ENCODE data around the gene DBP. TPM values are rescaled to one million over a fixed set of nuclear protein-coding genes. Genes with fewer than 3 reads are reported as not detected.

DBP gene
- total RNA-seq, 6 experiments from 2014 or later, result 1.8 to 11.6 (median 3.3) TPM

DNA sequence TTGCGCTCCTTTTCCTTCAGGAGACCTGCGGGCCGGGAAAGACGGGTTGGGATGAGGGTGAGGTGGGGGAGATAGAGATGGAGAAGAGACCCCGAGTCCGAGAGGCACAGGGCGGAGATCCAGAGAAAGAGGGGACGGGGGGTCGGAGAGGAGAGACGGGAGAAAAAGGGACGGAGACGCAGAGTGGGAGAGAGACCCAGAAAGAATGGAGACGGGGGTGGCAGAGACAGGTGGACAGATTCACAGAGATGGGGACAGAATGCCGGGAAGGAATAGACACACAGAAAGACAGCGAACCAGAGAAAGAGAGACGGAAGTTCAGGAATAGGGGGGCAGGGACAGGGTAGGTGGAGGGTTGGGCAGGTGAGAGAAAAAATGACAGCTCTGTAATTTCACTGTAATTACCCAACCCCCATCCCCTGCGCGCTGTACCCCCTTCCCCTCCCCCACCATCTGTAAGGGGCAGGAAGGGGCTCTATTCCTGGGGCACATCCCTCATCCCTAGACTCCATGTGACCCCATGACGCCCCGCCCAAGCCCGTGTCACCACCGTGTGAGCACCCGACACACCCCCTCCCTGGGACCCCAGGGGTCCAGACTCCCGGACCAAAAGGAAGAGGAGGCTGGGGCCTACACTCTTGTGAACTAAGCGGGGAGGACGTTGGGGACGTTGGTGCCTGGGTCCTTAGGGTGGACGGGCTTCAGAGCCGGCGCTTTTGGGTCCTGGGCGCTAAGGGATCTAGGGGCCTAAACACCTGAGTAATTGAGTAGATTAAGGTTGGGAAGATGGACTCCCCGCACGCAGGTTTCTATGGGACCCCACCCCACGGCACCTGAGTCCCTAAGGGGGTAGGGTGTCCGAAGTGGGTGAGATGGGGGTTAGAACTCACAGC is 967 bp downstream of the DBP start:
- peak overlapping the region; percentile 62 to 74 (median 72) for H3K4me3 ChIP-seq
- H3K27ac ChIP-seq, result peak overlapping the region; percentile 87 to 97 (median 88)
- no peaks in the 10 kb centered on the region for H3K9me3 ChIP-seq
- peak; percentile 52 to 63 (median 61) for DNase-seq
- intact Hi-C loops (cut with DNase I), result no loop called here
- no peak for ATAC-seq
- no peaks in the 10 kb centered on the region for H3K27me3 ChIP-seq
- H3K4me1 ChIP-seq, result peaks cover 0 to 31% (median 16%) of the 10 kb centered on the region in 4 donors
- TF ChIP-seq, protein P1, sequence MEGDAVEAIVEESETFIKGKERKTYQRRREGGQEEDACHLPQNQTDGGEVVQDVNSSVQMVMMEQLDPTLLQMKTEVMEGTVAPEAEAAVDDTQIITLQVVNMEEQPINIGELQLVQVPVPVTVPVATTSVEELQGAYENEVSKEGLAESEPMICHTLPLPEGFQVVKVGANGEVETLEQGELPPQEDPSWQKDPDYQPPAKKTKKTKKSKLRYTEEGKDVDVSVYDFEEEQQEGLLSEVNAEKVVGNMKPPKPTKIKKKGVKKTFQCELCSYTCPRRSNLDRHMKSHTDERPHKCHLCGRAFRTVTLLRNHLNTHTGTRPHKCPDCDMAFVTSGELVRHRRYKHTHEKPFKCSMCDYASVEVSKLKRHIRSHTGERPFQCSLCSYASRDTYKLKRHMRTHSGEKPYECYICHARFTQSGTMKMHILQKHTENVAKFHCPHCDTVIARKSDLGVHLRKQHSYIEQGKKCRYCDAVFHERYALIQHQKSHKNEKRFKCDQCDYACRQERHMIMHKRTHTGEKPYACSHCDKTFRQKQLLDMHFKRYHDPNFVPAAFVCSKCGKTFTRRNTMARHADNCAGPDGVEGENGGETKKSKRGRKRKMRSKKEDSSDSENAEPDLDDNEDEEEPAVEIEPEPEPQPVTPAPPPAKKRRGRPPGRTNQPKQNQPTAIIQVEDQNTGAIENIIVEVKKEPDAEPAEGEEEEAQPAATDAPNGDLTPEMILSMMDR (IDR thresholded peaks at IDR 0.05), result no peak
- TF ChIP-seq POLR2A (IDR thresholded peaks at IDR 0.05), result no peak
- H3K36me3 ChIP-seq, result no peaks in the 10 kb centered on the region
- under 1% methylated on average over 18 of the region's 35 CpGs for whole genome bisulfite sequencing (ENCODE audit: insufficient coverage, low coverage, low lambda C conversion rate, missing lambda C conversion rate)

DNA sequence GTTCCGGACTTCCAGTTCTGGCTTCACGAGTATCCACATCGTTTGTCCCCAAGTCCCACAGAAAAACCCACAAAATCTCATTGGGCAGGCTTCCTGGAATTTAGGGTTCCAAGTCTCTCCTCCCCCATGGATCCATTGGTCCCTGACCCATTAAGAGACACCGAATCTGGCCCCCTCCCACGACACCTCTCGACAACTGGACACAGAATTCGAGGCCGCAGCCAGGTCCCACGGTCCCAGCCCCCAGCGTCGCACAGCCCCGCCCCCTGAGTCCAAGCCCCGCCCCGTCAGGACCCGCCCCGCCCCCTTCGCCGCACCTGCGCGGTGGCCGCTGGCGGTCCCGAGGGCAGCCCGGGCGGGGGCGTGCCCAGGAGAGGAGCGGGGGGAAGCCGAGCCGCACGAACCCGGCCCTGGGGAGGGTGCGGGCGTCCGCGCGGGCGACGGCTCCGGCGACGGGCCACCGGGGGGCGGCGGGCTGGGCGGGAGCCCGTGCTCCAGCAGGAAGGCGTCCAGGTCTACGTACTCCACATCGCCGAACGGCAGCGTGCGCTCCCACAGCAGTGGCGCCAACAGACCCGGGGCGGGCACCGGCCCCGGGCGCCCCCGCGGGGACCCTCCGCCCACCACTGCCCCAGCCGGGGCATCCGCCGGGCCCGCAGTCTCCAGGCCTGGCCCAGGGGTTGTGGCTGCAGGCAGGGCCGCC is 1.8 kb downstream of the DBP start:
- Histone ChIP-seq H3K4me1 (peaks cover 0 to 28% (median 16%) of the 10 kb centered on the region in 4 donors), H3K36me3 (no peaks in the 10 kb centered on the region), H3K4me3 (peak overlapping the region; percentile 62 to 74 (median 72)), H3K27me3 (no peaks in the 10 kb centered on the region), H3K27ac (peak overlapping the region; percentile 87 to 97 (median 88)), H3K9me3 (no peaks in the 10 kb centered on the region)
- intact Hi-C loops (cut with DNase I), result no loop called here
- peak; percentile 38 for TF ChIP-seq POLR2A (IDR thresholded peaks at IDR 0.05)
- TF ChIP-seq, protein P1 (IDR thresholded peaks at IDR 0.05), result no peak
- peak; percentile 82 to 87 (median 84) for DNase-seq
- 2% methylated on average over 13 of the region's 67 CpGs for WGBS (ENCODE audit: insufficient coverage, low coverage, low lambda C conversion rate, missing lambda C conversion rate)
- ATAC-seq, result peak; percentile 46 to 56 (median 52)

DNA sequence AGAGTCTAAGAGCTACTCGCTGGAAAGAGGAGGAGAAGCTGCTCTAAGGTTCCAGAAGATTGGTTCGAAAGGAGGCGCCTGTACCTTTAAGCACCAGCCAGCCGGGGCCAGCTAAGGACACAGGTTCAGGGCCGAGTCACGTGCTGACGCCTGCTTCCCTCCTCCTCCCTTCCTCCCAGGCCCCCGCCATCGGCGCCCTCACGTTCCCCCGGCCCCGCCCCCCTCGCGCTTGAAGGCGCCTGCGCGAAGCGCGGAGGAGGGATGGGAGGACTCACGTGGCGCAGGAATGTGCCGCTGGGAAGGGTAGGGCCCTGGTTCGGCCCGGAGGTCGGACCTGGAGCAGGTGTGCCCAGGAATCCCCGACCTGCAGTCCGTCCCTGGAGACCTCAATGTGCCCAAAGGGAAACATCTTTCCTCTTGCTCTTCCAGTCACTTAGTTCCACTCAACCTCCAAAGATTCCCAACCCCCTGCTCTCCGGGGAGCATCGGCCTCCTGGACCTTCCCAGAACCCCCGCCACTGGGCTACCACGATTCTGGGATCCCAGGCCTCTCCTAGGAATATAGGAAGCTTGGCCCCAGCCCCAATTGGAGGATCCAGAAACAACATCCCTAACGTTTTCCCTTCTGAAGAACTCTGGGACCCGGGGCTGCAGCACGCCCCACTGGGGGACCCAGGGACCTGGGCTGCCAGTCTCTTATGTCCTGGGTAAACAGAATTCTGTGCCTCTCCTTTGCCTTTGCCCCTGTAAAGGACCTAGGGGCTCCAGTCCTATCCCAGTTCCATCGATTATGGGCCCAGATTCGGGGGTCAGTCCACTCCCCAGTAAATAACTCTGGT is 2.5 kb downstream of the DBP start:
- no peaks in the 10 kb centered on the region for H3K36me3 ChIP-seq
- H3K9me3 ChIP-seq, result no peaks in the 10 kb centered on the region
- intact Hi-C loops (cut with DNase I), result no loop called here
- peak; percentile 56 for TF ChIP-seq POLR2A (IDR thresholded peaks at IDR 0.05)
- TF ChIP-seq, protein P1 (IDR thresholded peaks at IDR 0.05), result no peak
- DNase-seq (peak; percentile 96 to 98 (median 98)), ATAC-seq (peak; percentile 54 to 66 (median 55))
- H3K4me3 ChIP-seq, result peak overlapping the region; percentile 1 to 74 (median 72)
- H3K27me3 ChIP-seq, result no peaks in the 10 kb centered on the region
- H3K27ac ChIP-seq, result peak overlapping the region; percentile 81 to 92 (median 88)
- WGBS (ENCODE audit: insufficient coverage, low coverage, low lambda C conversion rate, missing lambda C conversion rate), result 4% methylated on average over 12 of the region's 37 CpGs
- H3K4me1 ChIP-seq, result peaks cover 0 to 28% (median 16%) of the 10 kb centered on the region in 4 donors

DNA sequence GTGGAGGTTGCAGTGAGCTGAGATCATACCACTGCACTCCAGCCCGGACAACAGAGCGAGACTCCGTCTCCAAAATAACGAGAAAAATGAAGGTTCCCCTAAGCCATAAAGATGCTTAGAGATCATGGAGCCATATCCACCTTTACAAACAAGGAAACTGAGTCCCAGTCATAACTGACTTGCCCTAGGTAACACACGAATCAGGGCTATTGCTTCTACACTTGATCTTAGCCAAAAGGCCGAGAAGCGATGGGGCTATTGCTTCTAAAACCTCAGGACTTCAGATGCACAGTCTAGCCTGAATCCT is 3.2 kb downstream of the DBP start:
- ATAC-seq (no peak), DNase-seq (no peak)
- Histone ChIP-seq H3K4me3 (peak overlapping the region in 1 of 3 donors; percentile 74), H3K27me3 (no peaks in the 10 kb centered on the region), H3K4me1 (peaks cover 0 to 28% (median 16%) of the 10 kb centered on the region in 4 donors), H3K27ac (peak overlapping the region; percentile 80 to 88 (median 81)), H3K9me3 (no peaks in the 10 kb centered on the region), H3K36me3 (no peaks in the 10 kb centered on the region)
- TF ChIP-seq, protein P1 (IDR thresholded peaks at IDR 0.05), result no peak
- no peak for TF ChIP-seq POLR2A (IDR thresholded peaks at IDR 0.05)
- 51% methylated on average over 7 of the region's 7 CpGs for WGBS (ENCODE audit: insufficient coverage, low coverage, low lambda C conversion rate, missing lambda C conversion rate)
- intact Hi-C loops (cut with DNase I), result no loop called here
